Measurements from ENCODE around the gene ZNF254.

DNA sequence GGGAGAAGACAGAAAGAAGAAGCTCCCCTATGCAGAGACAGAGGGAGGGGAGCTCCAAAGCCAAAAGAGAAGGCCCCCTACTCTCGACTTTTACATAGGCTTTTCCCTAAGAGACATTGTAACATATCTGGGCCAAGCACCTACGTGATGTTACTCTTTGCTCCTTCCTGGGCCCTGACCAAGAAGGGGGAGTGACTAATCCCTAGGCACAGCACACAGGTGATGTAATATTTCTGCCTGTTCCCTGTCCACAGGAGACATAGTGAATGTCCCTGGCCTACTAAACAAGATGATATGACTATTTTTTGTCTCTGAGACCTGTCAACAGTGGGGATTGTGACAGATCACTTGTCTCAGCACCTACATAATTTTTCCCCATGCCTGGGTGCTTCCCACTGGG lies 15.9 kb upstream of the ZNF254 start:
- TF ChIP-seq CTCF (IDR thresholded peaks at IDR 0.05) = no peak
- TF ChIP-seq POLR2A (IDR thresholded peaks at IDR 0.05) = no peak
